ENCODE data around the gene PRDM5.

DNA sequence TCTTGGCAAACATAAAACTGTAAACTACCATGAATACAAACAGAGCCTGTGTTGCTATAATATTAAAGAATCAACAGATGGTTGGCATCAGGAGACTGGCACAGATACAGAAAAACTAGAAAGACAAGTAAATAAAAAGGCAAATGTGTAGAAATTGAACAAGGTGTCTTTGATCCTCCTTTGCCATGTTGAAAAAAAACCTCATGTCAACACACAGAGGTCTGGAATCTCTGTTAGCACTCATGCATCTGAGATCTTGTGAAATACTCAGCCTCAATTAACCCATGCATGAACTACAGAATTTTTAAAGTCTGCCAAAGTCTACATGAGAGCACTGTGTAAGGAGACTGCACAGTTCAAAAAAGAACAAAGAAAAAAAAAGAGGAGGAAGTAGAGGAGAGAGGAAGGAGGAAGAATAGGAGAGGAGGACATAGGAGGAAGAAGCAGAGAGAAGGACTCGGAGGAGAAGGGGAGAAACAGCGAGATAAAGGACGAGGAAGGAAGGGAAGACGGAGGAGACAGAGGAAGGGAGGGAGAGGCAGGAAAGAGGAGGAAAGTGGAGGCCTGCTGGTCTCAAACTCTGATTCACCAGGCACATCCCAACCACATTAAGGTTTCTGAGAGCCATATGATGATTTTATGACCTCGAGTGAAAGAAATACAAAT lies 52.8 kb downstream of the PRDM5 start:
- TF ChIP-seq, protein P1, sequence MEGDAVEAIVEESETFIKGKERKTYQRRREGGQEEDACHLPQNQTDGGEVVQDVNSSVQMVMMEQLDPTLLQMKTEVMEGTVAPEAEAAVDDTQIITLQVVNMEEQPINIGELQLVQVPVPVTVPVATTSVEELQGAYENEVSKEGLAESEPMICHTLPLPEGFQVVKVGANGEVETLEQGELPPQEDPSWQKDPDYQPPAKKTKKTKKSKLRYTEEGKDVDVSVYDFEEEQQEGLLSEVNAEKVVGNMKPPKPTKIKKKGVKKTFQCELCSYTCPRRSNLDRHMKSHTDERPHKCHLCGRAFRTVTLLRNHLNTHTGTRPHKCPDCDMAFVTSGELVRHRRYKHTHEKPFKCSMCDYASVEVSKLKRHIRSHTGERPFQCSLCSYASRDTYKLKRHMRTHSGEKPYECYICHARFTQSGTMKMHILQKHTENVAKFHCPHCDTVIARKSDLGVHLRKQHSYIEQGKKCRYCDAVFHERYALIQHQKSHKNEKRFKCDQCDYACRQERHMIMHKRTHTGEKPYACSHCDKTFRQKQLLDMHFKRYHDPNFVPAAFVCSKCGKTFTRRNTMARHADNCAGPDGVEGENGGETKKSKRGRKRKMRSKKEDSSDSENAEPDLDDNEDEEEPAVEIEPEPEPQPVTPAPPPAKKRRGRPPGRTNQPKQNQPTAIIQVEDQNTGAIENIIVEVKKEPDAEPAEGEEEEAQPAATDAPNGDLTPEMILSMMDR (IDR thresholded peaks at IDR 0.05): no peak
- TF ChIP-seq POLR2A (IDR thresholded peaks at IDR 0.05): no peak
